C4-2B (cell line): ENCODE data around the gene FAM227B.

Source experiments
- CTCF ChIP-seq: fragments of 450-650 bp; conservative IDR thresholded peaks from 2 replicates; pipeline ENCODE4 v1.5.1; 2017; ENCODE audit warnings: mild to moderate bottlenecking
- ZFX ChIP-seq: fragments of 450-650 bp; IDR thresholded peaks from 2 replicates; pipeline ENCODE4 v1.6.1; 2017

- no peak for TF ChIP-seq CTCF
- no peak for TF ChIP-seq ZFX
Observed at GRCh38 chr15:49467746-49468480, 152.7 kb downstream of the FAM227B start.
